Activated CD4-positive, alpha-beta T cell treated with anti-CD3 and anti-CD28 coated beads, Interleukin-2, amount 50 U/mL, for 16 hours (primary cell): ENCODE measurements around the gene NKX6-1.

Experiments used
- DNase-seq: peaks from one replicate; pipeline ENCODE4 v3.0.0-alpha.2; 2020

The NKX6-1 gene

GRCh38 chr4:84497504-84498202 lies 1.4 kb downstream of the NKX6-1 start:
- no peak for DNase-seq

- DNase-seq: no peak
These were observed 2.2 kb downstream of the NKX6-1 start for GRCh38 chr4:84496706-84497503.

- DNase-seq: no peak
These were observed 2.8 kb downstream of the NKX6-1 start for GRCh38 chr4:84496331-84496705.

- no peak for DNase-seq
These were observed 3.3 kb downstream of the NKX6-1 start for GRCh38 chr4:84495794-84496261.

GRCh38 chr4:84495118-84495793 lies 3.8 kb downstream of the NKX6-1 start:
- no peak for DNase-seq

- DNase-seq: no peak
These were observed 4.6 kb downstream of the NKX6-1 start for GRCh38 chr4:84494531-84494930.

- DNase-seq: no peak
These were observed 5.0 kb downstream of the NKX6-1 start for GRCh38 chr4:84494076-84494475.

GRCh38 chr4:84493092-84493850 lies 5.8 kb downstream of the NKX6-1 start:
- no peak for DNase-seq

- no peak for DNase-seq
These were observed 6.4 kb downstream of the NKX6-1 start for GRCh38 chr4:84492737-84493091.

- no peak for DNase-seq
These were observed 6.8 kb downstream of the NKX6-1 start for GRCh38 chr4:84492290-84492689.

- no peak for DNase-seq
These were observed 7.6 kb downstream of the NKX6-1 start for GRCh38 chr4:84491481-84491880.

- DNase-seq: no peak
These were observed 8.4 kb downstream of the NKX6-1 start for GRCh38 chr4:84490663-84491062.

GRCh38 chr4:84484236-84484635 lies 14.9 kb downstream of the NKX6-1 start:
- no peak for DNase-seq

GRCh38 chr4:84483688-84484087 lies 15.4 kb downstream of the NKX6-1 start:
- no peak for DNase-seq

- peak; percentile 21 for DNase-seq
These were observed 16.2 kb downstream of the NKX6-1 start for GRCh38 chr4:84482564-84483563.

GRCh38 chr4:84481860-84482245 lies 17.2 kb downstream of the NKX6-1 start:
- DNase-seq: no peak

GRCh38 chr4:84481077-84481859 lies 17.8 kb downstream of the NKX6-1 start:
- DNase-seq: no peak

- DNase-seq: no peak
These were observed 19.0 kb downstream of the NKX6-1 start for GRCh38 chr4:84480082-84480481.

- DNase-seq: no peak
These were observed 19.4 kb downstream of the NKX6-1 start for GRCh38 chr4:84479663-84480062.

- no peak for DNase-seq
These were observed 21.4 kb downstream of the NKX6-1 start for GRCh38 chr4:84477738-84478137.

GRCh38 chr4:84474107-84474506 lies 25.0 kb downstream of the NKX6-1 start:
- DNase-seq: no peak
